Panc1 (cell line): ENCODE measurements around the gene LHFPL3. TPM values are rescaled to one million over a fixed set of nuclear protein-coding genes. Genes with fewer than 3 reads are reported as not detected.

Experiments
- ATAC-seq: fragments of 200-7000 bp; cut with Tn5 transposase; 2 replicates; pipeline ENCODE4 v1.9.1; 2020; ENCODE audit warnings: mild to moderate bottlenecking, moderate library complexity
- BruUV-seq: library from RNA; stranded (reverse); fragments of 400-500 nt; replicated peaks from 2 replicates; lab custom pipeline; 2021; lab: Mats Ljungman, UMichigan
- CTCF ChIA-PET: fragments of 300-600 bp; sonication (Branson Sonifier 250); formaldehyde crosslinking; loops from one replicate; lab custom pipeline; 2022; ENCODE audit warnings: antibody characterized with exemption; lab: Charles Lee
- POLR2A ChIA-PET: fragments of 300-600 bp; sonication (Branson Sonifier 250); formaldehyde crosslinking; loops from one replicate; lab custom pipeline; 2022; ENCODE audit warnings: antibody characterized with exemption; lab: Charles Lee
- DNase-seq: peaks from one replicate; pipeline ENCODE4 v3.0.0-alpha.2; 2010; ENCODE audit warnings: low read depth, low spot score
- H3K27ac ChIP-seq: 2 replicates; pipeline ENCODE4 v1.5.1; 2011; ENCODE audit warnings: mild to moderate bottlenecking, low read length, inconsistent platforms
- H3K27me3 ChIP-seq: fragments of 200-500 bp; sonication (Bioruptor generic); 2 replicates; pipeline ENCODE4 v1.6.0; 2014; ENCODE audit warnings: low read length, inconsistent platforms; ENCODE audit not compliant: control insufficient read depth, insufficient read depth
- H3K36me3 ChIP-seq: fragments of 200-500 bp; sonication (Bioruptor generic); 2 replicates; pipeline ENCODE4 v1.5.1; 2014; ENCODE audit warnings: inconsistent platforms, mild to moderate bottlenecking, low read length, moderate library complexity; ENCODE audit not compliant: control insufficient read depth, insufficient read depth
- H3K4me1 ChIP-seq: 2 replicates; pipeline ENCODE4 v1.5.1; 2011; ENCODE audit warnings: inconsistent platforms, mild to moderate bottlenecking, low read length, moderate library complexity; ENCODE audit not compliant: control insufficient read depth, insufficient read depth
- H3K4me3 ChIP-seq, 2 experiments: 2 replicates each; pipeline ENCODE4 v1.5.1; 2011 to 2012; ENCODE audit warnings: low read depth in 2 of 2, low read length in 2 of 2, mild to moderate bottlenecking in 2 of 2, inconsistent platforms in 1 of 2, moderate library complexity in 1 of 2
- H3K9me3 ChIP-seq: fragments of 200-500 bp; sonication (Bioruptor generic); 2 replicates; pipeline ENCODE4 v1.5.1; 2014; ENCODE audit warnings: low read depth, mild to moderate bottlenecking, inconsistent platforms, low read length, moderate library complexity; ENCODE audit not compliant: control insufficient read depth, insufficient read depth
- POLR2AphosphoS5 ChIP-seq: IDR thresholded peaks from 2 replicates; pipeline ENCODE4 v1.6.1; 2012; ENCODE audit warnings: mild to moderate bottlenecking, low read depth, low read length, moderate library complexity
- SIN3A ChIP-seq: IDR thresholded peaks from 2 replicates; pipeline ENCODE4 v1.6.1; 2012; ENCODE audit warnings: low read depth, mild to moderate bottlenecking, low read length, moderate library complexity, borderline replicate concordance; ENCODE audit not compliant: insufficient read depth
- TCF7L2 ChIP-seq: IDR thresholded peaks from 2 replicates; pipeline ENCODE4 v1.6.1; 2011; ENCODE audit warnings: mild to moderate bottlenecking, low read depth, low read length, inconsistent platforms
- in situ Hi-C: cut with HindIII; loops from 2 replicates; pipeline ENCODE4 v1.10.0; 2016; ENCODE audit warnings: low sequenced_read_pairs, low pct_unique_long_range_greater_than_20kb
- intact Hi-C: fragments of 100-400 bp; cut with micrococcal nuclease; formaldehyde crosslinking; loops from one replicate; pipeline ENCODE4 v1.10.0; 2022; ENCODE audit not compliant: unreplicated experiment
- total RNA-seq: library from RNA; stranded (reverse); gene quantifications from one replicate; pipeline ENCODE4 v1.2.1, GENCODE V29; 2021; ENCODE audit not compliant: unreplicated experiment
- TF ChIP-seq, protein P1 (sequence below): fragments of 450-650 bp; IDR thresholded peaks from 2 replicates; pipeline ENCODE4 v1.5.1; 2017; ENCODE audit warnings: mild to moderate bottlenecking
- TF ChIP-seq, protein P2 (sequence below), 2 experiments: IDR thresholded peaks; 2 replicates each; pipeline ENCODE4 v1.6.1; 2011 to 2012; ENCODE audit warnings: low read depth in 2 of 2, control low read depth in 1 of 2, low read length in 1 of 2, mild to moderate bottlenecking in 1 of 2, moderate library complexity in 1 of 2; ENCODE audit not compliant: insufficient read depth in 1 of 2

Gene LHFPL3
- total RNA-seq, 1 experiment from 2014 or later = not detected

DNA sequence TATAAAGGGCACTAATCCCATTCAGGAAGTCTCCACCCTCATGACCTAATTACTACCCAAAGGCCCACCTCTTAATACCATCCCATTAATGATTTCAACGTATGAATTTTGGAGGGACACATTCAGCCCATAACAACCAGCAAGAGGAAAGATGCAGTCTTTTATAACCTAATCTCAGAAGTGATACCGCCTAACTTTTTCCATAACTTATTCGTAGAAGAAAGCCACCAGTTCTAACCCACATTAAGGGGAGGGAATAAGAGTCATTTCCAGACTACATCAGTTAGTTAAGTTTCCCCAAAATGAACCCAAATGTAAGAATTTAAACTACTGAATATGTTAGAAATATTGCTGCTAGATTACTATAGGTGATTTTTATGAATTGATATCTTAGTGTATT lies 32.1 kb upstream of the LHFPL3 start:
- in situ Hi-C loops = no loop called here
- CTCF ChIA-PET = no interaction called here
- POLR2A ChIA-PET = interaction anchor here (0.7 kb wide), 1 partner anchor 223 kb away, joined by 10 read pairs; no protein-coding TSS in a partner anchor
- H3K27ac ChIP-seq = no peak overlapping the region
- DNase-seq (no peak), ATAC-seq (no peak)
- no peaks in the 10 kb centered on the region for H3K9me3 ChIP-seq
- H3K4me3 ChIP-seq = no peak overlapping the region
- TF ChIP-seq, protein P1, sequence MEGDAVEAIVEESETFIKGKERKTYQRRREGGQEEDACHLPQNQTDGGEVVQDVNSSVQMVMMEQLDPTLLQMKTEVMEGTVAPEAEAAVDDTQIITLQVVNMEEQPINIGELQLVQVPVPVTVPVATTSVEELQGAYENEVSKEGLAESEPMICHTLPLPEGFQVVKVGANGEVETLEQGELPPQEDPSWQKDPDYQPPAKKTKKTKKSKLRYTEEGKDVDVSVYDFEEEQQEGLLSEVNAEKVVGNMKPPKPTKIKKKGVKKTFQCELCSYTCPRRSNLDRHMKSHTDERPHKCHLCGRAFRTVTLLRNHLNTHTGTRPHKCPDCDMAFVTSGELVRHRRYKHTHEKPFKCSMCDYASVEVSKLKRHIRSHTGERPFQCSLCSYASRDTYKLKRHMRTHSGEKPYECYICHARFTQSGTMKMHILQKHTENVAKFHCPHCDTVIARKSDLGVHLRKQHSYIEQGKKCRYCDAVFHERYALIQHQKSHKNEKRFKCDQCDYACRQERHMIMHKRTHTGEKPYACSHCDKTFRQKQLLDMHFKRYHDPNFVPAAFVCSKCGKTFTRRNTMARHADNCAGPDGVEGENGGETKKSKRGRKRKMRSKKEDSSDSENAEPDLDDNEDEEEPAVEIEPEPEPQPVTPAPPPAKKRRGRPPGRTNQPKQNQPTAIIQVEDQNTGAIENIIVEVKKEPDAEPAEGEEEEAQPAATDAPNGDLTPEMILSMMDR = no peak
- TF ChIP-seq POLR2AphosphoS5 (no peak), SIN3A (no peak), TCF7L2 (no peak)
- TF ChIP-seq, protein P2, sequence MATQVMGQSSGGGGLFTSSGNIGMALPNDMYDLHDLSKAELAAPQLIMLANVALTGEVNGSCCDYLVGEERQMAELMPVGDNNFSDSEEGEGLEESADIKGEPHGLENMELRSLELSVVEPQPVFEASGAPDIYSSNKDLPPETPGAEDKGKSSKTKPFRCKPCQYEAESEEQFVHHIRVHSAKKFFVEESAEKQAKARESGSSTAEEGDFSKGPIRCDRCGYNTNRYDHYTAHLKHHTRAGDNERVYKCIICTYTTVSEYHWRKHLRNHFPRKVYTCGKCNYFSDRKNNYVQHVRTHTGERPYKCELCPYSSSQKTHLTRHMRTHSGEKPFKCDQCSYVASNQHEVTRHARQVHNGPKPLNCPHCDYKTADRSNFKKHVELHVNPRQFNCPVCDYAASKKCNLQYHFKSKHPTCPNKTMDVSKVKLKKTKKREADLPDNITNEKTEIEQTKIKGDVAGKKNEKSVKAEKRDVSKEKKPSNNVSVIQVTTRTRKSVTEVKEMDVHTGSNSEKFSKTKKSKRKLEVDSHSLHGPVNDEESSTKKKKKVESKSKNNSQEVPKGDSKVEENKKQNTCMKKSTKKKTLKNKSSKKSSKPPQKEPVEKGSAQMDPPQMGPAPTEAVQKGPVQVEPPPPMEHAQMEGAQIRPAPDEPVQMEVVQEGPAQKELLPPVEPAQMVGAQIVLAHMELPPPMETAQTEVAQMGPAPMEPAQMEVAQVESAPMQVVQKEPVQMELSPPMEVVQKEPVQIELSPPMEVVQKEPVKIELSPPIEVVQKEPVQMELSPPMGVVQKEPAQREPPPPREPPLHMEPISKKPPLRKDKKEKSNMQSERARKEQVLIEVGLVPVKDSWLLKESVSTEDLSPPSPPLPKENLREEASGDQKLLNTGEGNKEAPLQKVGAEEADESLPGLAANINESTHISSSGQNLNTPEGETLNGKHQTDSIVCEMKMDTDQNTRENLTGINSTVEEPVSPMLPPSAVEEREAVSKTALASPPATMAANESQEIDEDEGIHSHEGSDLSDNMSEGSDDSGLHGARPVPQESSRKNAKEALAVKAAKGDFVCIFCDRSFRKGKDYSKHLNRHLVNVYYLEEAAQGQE (IDR thresholded peaks at IDR 0.05; ENCODE audit: insufficient read depth in 1 of 2, low read depth in 2 of 2, low read length in 1 of 2) = no peak
- intact Hi-C loops = no loop called here
- H3K36me3 ChIP-seq = no peaks in the 10 kb centered on the region
- no peaks in the 10 kb centered on the region for H3K27me3 ChIP-seq
- BruUV-seq = no TSS peak
- H3K4me1 ChIP-seq = no peaks in the 10 kb centered on the region; the same call in 1 of the 2 replicates

DNA sequence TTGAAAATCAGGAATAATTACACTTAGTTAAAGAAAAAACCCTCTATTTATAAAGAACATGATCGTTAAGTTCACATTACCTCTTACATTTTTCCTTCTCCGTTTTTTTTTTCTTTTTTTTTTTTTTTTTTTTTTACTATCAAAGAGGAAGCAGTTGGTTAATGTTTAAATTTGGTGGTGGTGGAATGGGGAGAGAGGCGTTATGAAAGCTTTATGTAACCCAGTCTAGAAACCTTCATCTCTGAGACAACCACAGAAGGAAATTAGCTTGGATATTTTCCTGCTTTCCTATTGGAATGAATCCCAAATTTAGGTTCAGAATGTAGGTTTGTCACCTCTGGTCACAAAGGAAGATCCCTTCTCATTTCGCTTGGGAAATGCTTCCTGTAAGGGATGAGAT lies 31.5 kb upstream of the LHFPL3 start:
- H3K4me3 ChIP-seq = no peak overlapping the region
- ATAC-seq (no peak), DNase-seq (no peak)
- intact Hi-C loops = no loop called here
- H3K4me1 ChIP-seq = no peaks in the 10 kb centered on the region; the same call in 1 of the 2 replicates
- no TSS peak for BruUV-seq
- no peaks in the 10 kb centered on the region for H3K27me3 ChIP-seq
- ChIA-PET CTCF (no interaction called here), POLR2A (interaction anchor here (0.7 kb wide), 1 partner anchor 223 kb away, joined by 10 read pairs; no protein-coding TSS in a partner anchor)
- H3K9me3 ChIP-seq = no peaks in the 10 kb centered on the region
- in situ Hi-C loops = no loop called here
- no peaks in the 10 kb centered on the region for H3K36me3 ChIP-seq
- TF ChIP-seq, protein P2 (IDR thresholded peaks at IDR 0.05; ENCODE audit: insufficient read depth in 1 of 2, low read depth in 2 of 2, low read length in 1 of 2) = no peak
- TF ChIP-seq TCF7L2 (no peak), POLR2AphosphoS5 (no peak), SIN3A (no peak)
- TF ChIP-seq, protein P1 = no peak
- no peak overlapping the region for H3K27ac ChIP-seq
